Retina (tissue), 1 donor: ENCODE measurements around the gene IGF2BP3.
"Not testable (repeated sequence)": the region's sequence is repeated elsewhere in the genome, so short reads cannot be mapped to it uniquely, and the experiment has no call there.

Source experiments
- DNase-seq: peaks from one replicate; pipeline ENCODE4 v3.0.0-alpha.2; 2016

The IGF2BP3 gene

DNA sequence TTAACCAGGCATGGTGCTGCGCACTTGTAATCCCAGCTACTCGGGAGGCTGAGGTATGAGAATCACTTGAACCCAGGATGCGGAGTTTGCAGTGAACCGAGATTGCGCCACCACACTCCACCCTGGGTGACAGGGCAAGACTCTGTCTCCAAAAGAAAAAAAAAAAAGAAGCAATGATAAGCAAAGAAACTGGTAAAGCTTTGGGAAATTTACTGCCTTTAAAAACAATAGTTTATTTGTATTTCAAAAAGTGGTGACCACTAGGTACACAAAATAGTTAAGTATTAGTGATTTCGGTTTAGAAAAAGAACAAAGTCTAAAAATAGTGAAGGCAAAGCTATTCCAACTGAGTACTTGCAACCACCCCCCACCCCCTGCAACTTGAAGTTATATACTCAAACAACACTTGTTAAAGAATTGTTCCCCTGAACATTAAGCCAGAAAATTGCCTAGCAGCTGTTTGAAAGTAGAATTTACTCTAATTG lies 133.4 kb downstream of the IGF2BP3 start:
- DNase-seq: no peak

DNA sequence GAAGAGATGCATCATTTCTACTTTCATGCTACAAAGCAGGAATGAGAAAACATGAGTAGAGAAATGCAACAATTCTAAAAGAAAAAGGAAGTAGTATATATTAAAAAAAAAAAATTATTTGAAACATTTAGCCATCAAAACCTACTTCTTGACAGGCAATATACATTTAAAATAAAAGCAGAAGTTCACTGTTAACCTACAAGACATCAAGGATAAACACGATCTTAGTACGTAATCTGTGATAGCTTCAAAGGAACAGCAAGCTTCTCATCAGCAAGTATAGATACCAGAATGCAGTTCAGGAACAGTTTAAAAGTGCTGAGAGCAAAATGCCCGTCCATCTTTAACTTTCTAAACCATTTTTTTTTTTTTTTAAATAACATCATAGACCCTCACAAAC lies 134.2 kb downstream of the IGF2BP3 start:
- no peak for DNase-seq

DNA sequence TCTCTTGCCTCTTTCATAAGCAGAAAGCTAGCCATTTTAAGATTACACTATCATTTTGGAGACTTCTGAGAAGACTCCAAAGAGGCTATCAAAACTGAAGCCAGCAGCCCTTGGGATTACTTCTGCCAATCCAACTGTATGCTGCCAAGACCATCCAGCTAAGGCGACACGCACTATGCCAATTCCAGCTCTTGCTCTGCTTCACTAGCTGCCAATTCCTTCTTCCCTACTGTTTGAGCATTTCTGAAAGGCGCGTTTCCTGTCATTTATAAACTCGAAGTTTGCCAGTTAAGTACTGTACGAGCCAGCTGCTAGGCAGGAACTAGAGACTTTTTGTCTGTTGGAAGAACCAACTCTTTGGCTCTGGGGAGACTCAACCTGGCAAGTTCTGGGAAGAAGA lies 134.7 kb downstream of the IGF2BP3 start:
- DNase-seq: no peak

- DNase-seq: no peak
These were observed 135.2 kb downstream of the IGF2BP3 start for GRCh38 chr7:23335136-23335535.

DNA sequence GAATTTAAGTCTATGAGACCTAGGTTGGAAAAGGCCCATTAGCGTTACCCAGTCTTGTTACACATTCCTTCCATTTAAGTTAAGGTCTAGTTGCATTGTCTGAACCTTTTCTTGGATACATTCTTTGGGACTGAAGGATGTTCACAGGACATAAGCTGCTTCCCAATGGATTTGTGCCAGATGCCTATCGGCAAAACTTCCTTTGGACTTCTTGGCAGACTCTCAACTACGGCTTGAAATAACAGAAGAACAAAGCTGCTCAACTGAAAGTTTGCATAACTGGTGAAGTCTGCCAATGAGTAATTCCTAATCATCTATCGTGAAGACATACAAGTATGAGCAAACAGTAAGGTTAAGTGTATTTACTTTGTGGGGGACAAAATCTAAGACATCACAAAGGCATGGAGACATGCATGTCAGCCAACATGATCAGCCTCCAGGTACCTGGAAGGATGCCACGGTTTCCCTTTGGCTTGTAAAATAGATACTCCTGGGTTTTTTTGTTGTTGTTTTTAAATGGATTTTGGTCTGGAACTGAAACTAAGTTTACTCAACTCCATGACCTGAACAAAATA lies 135.7 kb downstream of the IGF2BP3 start:
- DNase-seq: no peak

GRCh38 chr7:23333671-23334246 lies 136.5 kb downstream of the IGF2BP3 start:
- no peak for DNase-seq

DNA sequence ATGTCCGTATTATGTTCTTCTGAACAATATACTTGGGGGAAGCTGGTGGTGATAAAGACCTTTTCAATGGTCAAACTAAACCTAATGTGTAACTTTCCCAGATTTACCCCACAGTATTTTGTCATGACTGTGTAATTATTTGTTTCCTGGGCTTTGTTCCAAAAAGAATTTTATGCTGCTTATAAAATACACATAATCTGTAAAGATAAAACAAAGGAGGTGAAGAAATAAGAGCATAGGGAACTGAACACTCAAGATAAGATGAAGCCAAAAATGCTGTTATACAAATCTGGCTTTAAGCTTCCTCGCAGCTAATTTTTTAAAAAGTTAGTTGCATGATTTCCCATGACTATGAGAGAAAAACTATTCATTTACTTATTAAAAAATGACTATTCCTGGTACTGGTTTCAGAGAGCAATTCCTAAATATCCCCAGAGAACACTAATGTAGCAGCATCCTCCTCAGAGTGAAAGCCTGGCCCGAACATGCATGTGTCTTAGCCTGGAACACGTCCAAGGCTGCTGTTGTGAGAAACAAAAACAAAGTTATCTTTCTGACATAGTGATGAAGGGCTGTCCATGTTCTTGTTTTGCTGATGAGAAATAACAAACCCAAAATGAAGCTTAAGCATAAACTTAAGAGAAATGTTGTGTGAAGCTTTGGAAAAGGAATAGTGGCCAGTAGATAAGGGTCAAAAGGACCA lies 137.2 kb downstream of the IGF2BP3 start:
- DNase-seq: no peak

- DNase-seq: no peak
These were observed 138.1 kb downstream of the IGF2BP3 start for GRCh38 chr7:23332193-23332592.

DNA sequence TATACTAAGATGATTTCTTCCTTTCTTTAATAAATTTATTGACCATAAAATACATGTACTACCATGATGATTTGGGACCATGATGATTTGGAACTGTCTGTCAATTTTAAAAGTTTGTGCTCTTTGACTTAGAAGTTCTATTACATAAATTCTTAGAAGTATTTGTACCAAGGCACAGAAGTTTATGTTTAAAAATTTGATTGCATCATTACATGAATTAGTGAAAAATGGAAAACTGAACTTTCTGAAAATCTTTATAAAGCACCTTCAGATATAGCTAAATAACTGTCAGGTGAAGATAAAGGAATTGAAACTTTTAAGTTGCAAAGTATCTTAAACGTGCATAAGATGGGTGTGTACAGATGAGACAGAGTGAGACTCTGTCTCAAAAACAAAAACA lies 139.2 kb downstream of the IGF2BP3 start:
- no peak for DNase-seq

DNA sequence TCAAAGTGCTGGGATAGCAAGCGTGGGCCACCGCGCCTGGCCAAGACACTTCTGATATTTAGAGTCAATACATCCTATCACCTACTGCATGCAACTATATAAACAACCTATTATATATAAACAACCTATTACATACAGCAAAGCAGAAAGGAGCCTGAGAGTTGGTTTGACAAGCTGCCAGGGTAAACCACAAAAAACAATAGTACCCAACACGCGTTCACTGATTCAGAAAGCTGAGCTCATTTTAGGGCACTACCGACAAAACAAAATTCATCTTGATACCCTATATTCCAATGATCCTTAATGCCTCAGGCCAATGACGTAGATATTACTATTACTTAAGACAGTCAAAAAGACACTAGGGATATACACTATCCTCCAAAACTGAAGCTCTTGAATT lies 154.9 kb downstream of the IGF2BP3 start:
- DNase-seq: no peak

- DNase-seq: not testable (repeated sequence)
These were observed 158.2 kb downstream of the IGF2BP3 start for GRCh38 chr7:23312141-23312540.

DNA sequence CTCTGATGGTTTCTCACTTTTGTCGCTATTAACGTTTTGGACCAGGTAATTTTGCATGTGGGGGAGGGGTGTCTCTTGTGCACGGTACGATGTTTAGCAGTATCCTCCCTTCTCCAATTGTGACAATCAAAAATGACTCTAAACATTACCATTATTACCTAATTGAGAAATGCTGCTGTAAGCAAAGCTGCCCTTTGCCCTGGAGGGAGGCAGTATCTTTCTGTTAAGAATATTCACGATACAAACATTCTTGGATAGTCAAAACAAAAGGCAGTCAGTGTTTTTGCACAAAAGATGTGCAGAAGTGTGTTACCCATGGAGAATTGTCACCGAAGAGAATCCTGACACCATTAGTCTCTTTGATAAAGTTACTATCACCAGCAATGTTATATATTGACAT lies 161.5 kb downstream of the IGF2BP3 start:
- no peak for DNase-seq

DNA sequence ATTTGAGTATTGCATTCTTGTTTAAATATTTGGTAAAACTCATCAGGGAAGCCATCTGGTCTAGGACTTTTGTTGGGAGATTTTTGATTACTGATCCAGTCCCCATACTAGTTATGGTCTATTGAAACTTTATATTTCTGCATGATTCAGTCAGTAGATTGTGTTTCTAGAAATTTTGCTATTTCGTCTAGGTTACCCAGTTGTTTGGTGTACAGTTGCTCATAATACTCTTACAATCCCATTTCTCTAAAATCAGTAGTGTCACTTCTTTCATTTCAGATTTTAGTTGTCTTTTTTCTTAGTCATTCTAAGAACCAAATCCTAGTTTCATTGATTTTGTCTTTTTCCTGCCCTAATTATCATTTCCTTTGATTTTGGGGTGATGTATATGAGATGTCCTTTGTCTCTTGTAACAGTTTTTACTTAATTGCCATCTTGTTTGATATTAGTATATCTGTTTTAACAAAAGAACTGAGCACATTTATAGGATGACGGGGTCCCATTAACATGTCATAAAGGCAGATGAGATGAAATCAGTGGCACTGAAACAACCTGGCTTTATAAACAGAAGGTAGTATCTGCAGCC lies 163.3 kb downstream of the IGF2BP3 start:
- DNase-seq: no peak

GRCh38 chr7:23299770-23300300 lies 170.5 kb downstream of the IGF2BP3 start:
- no peak for DNase-seq

GRCh38 chr7:23298885-23299769 lies 171.2 kb downstream of the IGF2BP3 start, which contains the start of gene MALSU1:
Gene MALSU1 (plus strand): TSS chr7:23299339. CDS start chr7:23299353, 14 bp downstream.
- peak; percentile 96 for DNase-seq

DNA sequence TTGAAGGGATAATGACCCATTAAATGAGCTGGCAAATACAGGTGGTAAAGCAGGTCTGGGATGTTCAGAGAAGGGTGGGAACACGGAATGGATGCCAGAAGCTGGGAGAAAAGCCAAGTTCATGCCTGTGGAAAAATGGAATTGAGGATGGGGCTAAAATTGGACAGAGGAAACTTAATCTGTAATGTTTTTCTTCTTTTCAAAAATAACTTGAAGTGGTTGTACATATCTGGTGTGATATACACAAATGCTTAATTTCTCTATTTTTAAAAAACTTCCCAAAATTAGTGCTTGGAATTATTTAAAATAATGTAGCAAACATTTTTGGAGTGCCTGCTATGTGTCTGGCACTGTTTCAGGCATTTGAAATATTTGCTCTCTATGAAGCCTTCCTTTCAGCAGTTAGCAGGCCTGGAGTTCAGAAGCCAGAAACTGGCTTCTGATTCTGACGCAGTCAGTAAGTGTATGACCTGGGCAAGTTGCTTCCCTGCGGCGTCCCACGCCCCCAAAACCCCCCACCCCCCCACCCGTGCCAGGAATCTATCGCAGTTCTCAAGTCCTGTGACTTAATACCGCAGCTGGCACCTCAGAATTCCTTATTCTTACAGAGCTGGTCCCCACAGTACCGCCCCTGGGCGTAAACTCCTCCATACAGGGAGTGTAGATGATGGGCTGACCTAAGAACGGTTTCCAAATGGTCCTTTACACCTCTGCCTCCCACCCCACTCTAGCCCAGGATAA lies 172.0 kb downstream of the IGF2BP3 start:
- no peak for DNase-seq

DNA sequence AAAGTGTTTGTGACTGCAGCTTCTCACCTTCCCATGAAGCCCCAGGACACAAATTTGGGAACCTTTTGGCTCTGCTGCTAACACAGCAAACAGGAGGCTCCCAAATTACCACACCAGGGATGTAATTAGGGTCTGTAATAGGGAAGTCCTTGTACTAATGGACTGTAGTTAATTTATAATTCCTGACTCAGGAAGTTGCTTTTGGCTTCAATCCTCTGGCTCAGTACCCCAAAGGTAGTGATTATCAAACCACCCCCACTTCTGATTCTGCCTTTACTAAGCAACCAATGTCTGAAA lies 174.9 kb downstream of the IGF2BP3 start:
- no peak for DNase-seq

- DNase-seq: no peak
These were observed 175.5 kb downstream of the IGF2BP3 start for GRCh38 chr7:23294549-23295400.

DNA sequence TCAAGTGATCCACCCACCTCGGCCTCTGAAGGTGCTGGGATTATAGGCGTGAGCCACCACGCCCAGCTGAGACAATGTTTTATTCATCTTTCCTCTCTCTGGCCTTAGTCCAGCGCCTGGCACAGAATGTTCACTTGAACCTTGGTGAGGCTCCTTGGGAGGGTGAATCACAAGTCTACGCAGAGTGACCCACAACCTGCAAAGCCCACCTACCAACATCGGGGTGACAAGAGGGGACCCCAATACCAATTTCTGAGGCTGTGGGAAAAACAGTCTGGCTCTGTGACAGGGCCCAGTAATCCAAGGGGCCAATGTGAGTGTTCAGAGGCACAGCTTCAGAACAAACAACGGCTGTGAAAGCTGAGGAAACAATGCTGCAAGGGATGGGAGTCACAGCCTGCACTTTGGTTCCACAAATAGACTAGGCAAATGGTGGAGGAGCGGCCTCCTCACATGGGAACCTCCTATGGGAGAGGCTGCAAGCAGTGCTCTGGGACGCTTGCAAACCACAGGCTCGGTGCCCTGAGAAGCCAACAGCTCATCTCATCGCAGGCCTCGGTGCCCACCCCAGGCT lies 176.7 kb downstream of the IGF2BP3 start:
- no peak for DNase-seq

- DNase-seq: no peak
These were observed 177.7 kb downstream of the IGF2BP3 start for GRCh38 chr7:23292623-23293022.
